NCI-H2171 treated with DMSO at 0.1 percent for 48 hours (cell line): Measurements from ENCODE around the gene NR1H2.
"Not testable (repeated sequence)": the region's sequence is repeated elsewhere in the genome, so short reads cannot be mapped to it uniquely, and the experiment has no call there.

Experiments
- DNase-seq: peaks from one replicate; lab custom pipeline; 2025; lab: John Stamatoyannopoulos, UW

Gene NR1H2

GRCh38 chr19:50347089-50347581 is 29.1 kb upstream of the NR1H2 start:
- DNase-seq = not testable (repeated sequence)

- DNase-seq = no peak
Observed at GRCh38 chr19:50349277-50350057, 26.8 kb upstream of the NR1H2 start.

DNA sequence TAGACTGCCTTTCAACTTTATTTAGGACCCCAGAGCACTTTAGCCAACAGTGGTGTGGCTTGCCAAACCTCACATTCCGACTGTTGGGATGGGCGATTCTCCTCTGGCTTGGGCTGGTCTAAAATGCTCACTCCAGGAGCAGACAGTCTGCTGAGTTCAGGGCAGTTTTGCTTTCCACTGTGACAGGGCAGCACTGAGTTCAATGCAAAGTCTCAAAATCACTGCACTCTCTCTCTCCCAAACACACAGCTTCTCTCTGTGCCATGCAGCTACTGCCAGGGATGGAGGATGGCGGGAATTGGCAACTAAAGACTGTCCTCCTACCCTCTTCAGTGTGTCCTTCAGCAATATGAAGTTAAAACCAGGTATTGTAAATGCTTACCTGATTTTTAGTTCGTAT is 24.0 kb upstream of the NR1H2 start:
- no peak for DNase-seq

GRCh38 chr19:50353487-50353880 is 22.8 kb upstream of the NR1H2 start:
- DNase-seq = not testable (repeated sequence)

DNA sequence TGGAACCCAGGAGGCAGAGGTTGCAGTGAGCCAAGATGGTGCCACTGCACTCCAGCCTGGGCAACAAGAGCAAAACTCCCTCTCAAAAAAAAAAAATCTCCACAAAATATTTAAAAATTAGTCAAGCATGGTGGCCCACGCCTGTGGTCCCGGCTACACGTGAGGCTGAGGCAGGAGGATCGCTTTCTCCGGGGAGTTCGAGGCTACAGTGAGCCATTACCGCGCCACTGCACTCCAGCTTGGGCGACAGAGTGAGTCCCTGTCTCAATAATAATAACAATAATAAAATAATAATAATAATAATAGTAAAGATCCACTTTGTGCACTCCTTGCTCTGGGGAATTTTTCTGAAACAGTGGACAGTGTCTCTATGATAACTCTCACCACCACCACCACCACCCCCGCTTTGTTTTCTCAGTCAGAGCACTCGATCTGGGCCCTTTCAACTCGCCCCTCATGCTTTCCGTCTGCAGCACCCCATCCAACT is 19.5 kb upstream of the NR1H2 start:
- no peak for DNase-seq

DNA sequence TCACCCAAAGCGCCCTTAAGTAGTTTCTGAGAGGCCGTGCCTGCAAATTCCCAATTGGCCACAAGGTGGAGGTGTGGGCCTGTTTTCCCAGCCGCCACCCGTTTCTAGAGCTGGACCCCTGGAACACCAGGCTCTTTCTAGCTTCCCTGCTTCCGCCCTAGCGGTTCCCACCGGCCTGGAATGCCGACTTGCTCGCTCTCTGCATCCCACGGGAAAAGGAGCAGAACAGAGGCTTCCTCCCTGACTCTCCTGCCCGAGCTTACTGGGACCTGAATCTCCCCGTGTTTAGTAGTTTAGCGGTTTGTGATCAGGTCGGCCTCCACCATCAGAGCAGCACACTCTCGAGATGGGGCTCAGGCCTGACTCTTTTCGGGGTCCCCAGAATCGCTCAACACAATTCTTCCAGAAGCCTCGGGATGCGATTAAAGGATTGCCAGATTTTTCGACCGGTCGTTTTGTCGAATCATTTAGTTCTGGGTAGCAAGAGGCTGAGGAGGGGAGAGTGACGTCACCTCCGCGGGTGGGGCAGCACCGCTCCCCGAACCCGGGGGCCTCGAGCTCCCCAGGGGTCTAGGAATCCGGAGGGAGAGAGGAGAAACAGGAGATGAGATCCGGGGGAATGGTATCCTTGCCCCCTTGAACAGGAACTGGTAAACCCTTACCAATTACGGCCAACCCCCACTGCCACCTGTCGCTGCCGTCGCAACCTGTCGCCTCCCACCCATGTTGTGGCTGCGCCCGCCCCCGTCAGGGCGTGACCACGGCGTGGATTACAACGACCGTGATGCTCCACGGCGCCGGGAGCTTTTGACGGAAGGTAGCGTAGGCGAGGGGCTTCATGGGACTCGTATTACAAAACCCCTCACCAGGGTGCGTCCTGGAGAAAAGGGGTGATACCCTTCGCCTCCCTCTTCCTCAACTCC is 18.8 kb upstream of the NR1H2 start:
- DNase-seq = peak; percentile 83

DNA sequence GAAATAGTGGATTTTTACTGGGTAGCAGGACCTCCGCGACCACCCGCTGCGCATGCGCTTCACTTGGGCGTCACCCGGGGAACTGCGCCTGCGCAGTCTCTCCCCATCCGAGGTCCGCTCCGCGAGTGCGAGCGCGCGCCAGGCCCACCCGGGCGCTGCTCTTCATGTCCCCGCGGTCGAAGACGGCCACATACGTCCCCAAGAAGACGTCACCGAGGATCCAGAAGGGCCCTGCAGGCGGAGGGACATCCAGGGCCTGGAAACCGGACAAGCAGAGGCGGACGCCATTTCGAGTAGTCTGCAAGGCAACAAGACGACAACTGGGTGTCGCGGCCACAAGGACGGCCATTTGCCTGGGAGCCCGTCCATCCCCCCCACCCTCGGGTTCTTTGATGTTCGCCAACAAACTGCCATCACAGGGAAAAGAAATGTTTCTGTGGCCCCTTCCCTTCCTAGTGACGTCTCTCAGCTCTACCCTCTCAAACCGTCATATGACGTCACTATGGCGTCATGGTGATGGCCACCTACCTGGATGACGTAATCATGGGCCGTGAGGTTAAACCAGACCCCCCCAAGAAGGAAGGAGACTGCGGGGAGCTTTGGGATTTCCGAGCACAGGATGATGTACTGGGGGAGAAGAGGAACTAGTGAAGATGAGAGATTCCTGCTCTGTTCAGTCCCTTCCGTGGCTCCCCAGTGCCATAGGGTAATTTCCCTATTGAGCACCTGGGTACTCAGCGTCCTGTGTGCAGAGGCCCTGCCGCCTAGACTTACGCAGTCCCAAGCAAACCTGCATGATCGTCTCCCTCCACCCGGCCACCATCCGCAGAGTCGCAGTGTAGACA is 17.6 kb upstream of the NR1H2 start:
- no peak for DNase-seq

DNA sequence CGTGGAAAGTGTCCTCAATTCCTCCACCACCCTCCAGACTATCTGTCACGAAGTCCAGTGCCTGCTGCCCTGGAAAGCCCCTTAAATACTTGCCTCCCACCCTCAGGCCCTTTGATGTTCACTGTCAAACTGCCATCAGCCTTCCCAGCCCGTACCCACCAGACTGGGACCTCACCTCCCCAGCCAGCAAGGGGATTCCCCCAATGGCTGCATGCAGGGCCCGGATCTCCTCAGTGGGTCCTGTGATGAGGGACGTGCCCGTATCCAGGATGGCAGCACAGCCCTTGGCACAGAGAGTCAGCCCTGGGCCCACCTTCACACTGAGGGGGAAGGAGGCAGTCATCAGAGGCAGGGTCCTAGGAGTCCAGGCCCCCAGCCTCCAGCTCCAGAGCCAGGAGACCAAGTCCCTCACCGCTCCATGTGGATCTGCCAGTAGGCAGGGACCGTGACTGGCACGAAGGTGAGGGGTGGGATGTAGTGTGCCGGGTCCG is 16.9 kb upstream of the NR1H2 start:
- no peak for DNase-seq

DNA sequence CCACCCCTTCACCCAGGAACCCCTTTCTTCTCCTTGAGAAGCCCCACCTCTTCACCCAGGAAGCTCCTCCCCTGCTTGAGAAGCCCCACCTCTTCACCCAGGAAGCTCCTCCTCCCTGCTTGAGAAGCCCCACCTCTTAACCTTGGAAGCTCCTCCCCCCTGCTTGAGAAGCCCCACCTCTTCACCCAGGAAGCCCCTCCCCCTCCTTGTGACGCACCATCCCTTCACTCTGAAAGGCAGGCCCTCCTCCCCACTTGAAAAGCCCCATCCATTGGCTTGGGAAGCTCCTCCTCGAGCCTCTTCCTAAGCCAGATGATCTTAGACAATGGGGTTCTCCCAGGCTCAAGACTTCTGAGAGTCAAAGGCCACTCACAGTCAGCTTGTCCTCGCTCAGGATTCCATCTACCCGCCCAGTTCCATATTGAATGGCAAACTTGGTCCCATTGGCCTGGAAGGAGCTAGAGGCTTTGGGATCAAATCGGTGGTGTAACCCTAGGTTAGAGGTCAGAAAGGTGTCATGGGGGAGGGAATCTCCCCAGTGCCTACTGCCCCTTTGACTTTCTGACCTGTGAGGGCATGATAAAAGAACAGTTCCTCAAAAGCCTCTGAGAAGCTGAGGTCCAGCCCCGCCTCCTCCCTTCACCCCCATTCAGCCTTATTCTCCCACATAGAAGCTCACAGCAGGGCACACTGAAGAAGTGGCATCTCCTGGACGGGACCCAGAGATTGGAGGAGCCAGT is 14.8 kb upstream of the NR1H2 start:
- no peak for DNase-seq

DNA sequence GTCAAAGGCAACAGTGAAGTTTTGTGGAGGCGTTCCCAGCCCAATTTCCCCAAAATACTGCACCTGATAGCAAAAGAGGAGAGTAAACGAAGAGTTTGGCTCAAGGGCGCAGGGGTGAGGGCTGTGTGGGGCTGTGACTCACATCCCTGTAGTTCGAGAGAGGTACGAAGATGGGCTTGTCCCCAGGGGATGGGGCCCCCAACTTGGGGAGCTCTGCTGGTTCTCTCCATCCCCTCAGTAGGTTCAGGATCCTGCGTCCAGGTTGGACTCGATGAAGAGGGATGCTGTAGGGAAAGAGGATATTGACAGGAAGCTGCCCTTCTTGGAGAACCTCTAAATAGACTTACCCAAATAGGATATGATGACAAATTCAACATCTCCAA is 14.2 kb upstream of the NR1H2 start:
- DNase-seq = no peak

GRCh38 chr19:50362656-50363424 is 13.4 kb upstream of the NR1H2 start:
- DNase-seq = no peak

DNA sequence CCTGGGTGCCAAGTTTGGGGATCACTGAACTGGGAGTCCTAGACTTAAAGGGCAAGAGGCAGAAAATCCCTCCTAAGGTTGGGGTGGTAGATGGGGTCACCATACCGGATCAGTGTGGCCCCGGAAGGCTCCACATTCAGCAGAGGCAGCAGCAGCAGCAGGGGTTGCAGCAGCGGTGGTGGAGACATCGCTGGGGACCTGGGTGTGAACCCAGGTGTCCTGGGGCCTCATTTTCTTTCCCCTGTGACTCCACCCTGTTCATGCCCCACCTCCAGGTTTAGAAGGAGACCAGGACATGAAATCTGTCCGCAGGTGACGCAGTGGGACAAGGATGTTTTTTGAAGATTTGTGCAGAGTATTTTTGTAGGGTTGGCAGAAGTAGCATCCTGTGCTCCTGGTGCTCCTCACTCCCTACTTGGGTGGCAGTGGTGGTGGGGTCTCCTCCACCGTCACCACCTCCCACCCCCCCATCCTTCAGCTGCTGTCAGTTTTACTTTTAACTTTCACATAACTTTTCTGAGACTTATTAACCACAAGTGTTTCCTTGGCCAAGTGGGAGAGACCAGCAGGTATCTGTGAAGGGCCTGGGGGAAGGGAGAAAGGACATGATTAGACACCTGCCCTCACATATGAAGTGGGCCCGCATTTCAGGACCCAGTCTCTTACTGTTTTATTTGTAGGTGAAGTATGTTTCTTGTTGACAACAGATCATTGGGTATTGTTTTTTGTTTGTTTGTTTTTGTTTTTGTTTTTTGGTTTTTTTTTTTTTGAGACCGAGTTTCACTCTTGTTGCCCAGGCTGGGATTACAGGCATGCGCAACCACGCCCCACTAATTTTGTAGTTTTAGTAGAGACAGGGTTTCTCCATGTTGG is 10.6 kb upstream of the NR1H2 start, which contains the start of gene NAPSA:
NAPSA (minus strand) TSS at position 206 of the 873 bp plus-strand sequence; CDS start at position 188, 18 bp downstream.
- no peak for DNase-seq

GRCh38 chr19:50368649-50369570 is 7.3 kb upstream of the NR1H2 start:
- DNase-seq = peak; percentile 76

DNA sequence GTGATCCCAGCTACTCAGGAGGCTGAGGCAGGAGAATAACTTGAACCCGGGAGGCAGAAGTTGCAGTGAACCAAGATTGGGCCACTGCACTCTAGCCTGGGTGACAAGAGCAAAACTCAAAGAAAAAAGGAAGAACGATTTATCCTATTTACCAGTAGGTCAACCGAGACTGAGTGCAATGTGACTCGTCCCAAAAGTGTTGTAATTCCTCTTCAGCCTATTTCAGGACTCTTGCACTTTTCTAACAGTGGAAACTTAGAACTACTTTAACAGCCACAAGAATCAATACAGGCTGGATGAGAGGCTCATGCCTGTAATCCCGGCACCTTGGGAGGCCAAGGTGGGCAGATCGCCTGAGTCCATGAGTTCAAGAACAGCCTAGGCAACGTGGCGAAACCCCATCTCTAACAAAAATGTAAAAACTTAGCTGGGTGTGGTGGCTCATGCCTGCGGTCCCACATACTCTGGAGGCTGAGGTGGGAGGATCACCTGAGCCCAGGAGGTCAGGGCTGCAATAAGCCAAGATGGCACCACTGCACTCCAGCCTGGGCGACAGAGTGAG is 4.3 kb upstream of the NR1H2 start:
- DNase-seq = no peak

DNA sequence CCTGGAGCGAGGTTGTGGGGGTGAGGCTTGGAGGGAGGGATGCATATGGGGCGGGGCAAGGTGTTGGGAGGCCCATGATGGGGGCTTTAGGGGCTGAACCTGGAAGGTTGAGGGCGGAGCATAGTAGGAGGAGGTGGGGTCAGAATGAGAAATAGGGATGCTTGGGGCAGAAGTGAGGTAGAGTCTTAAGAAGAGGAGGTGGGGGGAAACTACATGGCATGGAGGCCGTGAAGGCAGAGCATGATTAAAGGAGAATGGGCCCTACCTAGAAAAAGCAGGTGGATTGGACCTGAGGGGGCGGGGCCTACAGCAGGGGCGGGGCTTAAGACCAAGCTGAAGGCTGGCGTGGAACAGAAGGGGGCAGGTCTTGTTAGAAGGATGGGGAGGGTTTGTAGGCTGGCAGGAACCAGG is 799 bp downstream of the NR1H2 start:
- DNase-seq = peak; percentile 83

GRCh38 chr19:50377517-50377916 is 1.3 kb downstream of the NR1H2 start:
- DNase-seq = no peak

GRCh38 chr19:50378169-50378862 is 2.1 kb downstream of the NR1H2 start:
- no peak for DNase-seq
